DOHH2 (cell line): Measurements from ENCODE around the gene CCR3.

Experiments used
- EZH2phosphoT487 ChIP-seq: fragments of 200-600 bp; sonication (generic); IDR thresholded peaks from 2 replicates; pipeline ENCODE4 v1.6.1; 2017; ENCODE audit warnings: borderline replicate concordance, mild to moderate bottlenecking, antibody characterized with exemption, low read length, moderate library complexity, mixed read lengths
- TF ChIP-seq, protein P1 (sequence below): fragments of 200-600 bp; sonication (generic); IDR thresholded peaks from one replicate; pipeline ENCODE4 v1.5.1; 2014; ENCODE audit warnings: antibody characterized with exemption, mild to moderate bottlenecking, low read depth, low read length; ENCODE audit not compliant: poor library complexity, severe bottlenecking

DNA sequence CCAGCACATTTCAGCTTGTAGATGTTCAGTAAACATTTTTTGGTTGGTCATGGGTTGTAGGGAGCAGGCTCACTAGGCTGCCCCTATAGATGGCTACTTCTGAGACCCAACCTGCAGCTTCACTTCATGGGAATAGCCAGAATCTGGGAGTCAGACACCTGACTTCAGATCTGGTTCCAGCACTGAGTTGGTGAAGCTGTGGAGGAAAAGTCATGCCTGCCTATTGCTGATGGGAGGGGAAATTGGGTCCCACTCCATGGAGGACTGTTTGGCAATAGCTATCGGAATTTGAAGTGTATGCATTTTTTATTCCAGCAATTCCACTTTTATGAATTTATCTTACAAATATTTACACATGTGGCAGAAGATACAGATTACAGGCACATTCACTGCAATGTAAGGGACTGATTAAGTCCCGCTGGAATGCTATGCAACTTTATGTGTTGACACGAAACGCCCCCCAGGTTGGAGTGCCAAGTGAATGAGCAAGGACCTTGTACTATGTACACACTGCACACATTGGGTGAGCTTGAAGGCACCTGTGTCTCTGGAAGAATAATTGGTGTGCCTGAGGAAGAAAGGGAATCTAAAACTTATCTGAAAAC is 26.3 kb upstream of the CCR3 start:
- TF ChIP-seq, protein P1, sequence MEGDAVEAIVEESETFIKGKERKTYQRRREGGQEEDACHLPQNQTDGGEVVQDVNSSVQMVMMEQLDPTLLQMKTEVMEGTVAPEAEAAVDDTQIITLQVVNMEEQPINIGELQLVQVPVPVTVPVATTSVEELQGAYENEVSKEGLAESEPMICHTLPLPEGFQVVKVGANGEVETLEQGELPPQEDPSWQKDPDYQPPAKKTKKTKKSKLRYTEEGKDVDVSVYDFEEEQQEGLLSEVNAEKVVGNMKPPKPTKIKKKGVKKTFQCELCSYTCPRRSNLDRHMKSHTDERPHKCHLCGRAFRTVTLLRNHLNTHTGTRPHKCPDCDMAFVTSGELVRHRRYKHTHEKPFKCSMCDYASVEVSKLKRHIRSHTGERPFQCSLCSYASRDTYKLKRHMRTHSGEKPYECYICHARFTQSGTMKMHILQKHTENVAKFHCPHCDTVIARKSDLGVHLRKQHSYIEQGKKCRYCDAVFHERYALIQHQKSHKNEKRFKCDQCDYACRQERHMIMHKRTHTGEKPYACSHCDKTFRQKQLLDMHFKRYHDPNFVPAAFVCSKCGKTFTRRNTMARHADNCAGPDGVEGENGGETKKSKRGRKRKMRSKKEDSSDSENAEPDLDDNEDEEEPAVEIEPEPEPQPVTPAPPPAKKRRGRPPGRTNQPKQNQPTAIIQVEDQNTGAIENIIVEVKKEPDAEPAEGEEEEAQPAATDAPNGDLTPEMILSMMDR = no peak
- TF ChIP-seq EZH2phosphoT487 = no peak
